A673 (cell line): ENCODE data around the gene EPAS1. TPM values are rescaled to one million over a fixed set of nuclear protein-coding genes. Genes with fewer than 3 reads are reported as not detected.

Source experiments
- BruUV-seq: library from RNA; stranded (reverse); fragments of 400-500 nt; replicated peaks from 2 replicates; lab custom pipeline; 2021; lab: Mats Ljungman, UMichigan
- CTCF ChIA-PET: fragments of 300-600 bp; sonication (Branson Sonifier 250); formaldehyde crosslinking; loops from one replicate; lab custom pipeline; 2022; ENCODE audit warnings: antibody characterized with exemption; lab: Charles Lee
- POLR2A ChIA-PET: fragments of 300-600 bp; sonication (Branson Sonifier 250); formaldehyde crosslinking; loops from one replicate; lab custom pipeline; 2022; ENCODE audit warnings: antibody characterized with exemption; ENCODE audit not compliant: low non-redundant PET; lab: Charles Lee
- DNase-seq: peaks from one replicate; pipeline ENCODE4 v3.0.0-alpha.2; 2015; ENCODE audit warnings: low spot score
- H3K27ac ChIP-seq: fragments of 200-600 bp; sonication (generic); 2 replicates; pipeline ENCODE4 v1.5.1; 2016; ENCODE audit warnings: mixed run types, low read depth, mild to moderate bottlenecking, mixed read lengths, antibody characterized with exemption, low read length; ENCODE audit not compliant: poor library complexity, severe bottlenecking
- H3K27me3 ChIP-seq: fragments of 200-600 bp; sonication (generic); replicated peaks from 2 replicates; pipeline ENCODE4 v1.6.1; 2017; ENCODE audit warnings: mixed run types, low read depth, mild to moderate bottlenecking, mixed read lengths, antibody characterized with exemption, low read length; ENCODE audit not compliant: insufficient read depth, poor library complexity
- H3K36me3 ChIP-seq: fragments of 200-600 bp; sonication (generic); 2 replicates; pipeline ENCODE4 v1.6.1; 2016; ENCODE audit warnings: mixed run types, mild to moderate bottlenecking, mixed read lengths, antibody characterized with exemption, low read length; ENCODE audit not compliant: insufficient read depth, poor library complexity, severe bottlenecking
- H3K4me1 ChIP-seq: fragments of 200-600 bp; sonication (generic); 2 replicates; pipeline ENCODE4 v1.6.1; 2017; ENCODE audit warnings: mixed run types, mild to moderate bottlenecking, mixed read lengths, antibody characterized with exemption, low read length; ENCODE audit not compliant: insufficient read depth, poor library complexity, severe bottlenecking
- H3K4me3 ChIP-seq: fragments of 200-600 bp; sonication (generic); 2 replicates; pipeline ENCODE4 v1.5.1; 2016; ENCODE audit warnings: low read depth, mixed run types, mild to moderate bottlenecking, mixed read lengths, low read length; ENCODE audit not compliant: poor library complexity, severe bottlenecking
- H3K9me3 ChIP-seq: fragments of 200-600 bp; sonication (generic); 2 replicates; pipeline ENCODE4 v1.6.1; 2016; ENCODE audit warnings: mixed run types, low read depth, mild to moderate bottlenecking, mixed read lengths, antibody characterized with exemption, low read length; ENCODE audit not compliant: poor library complexity, severe bottlenecking
- EZH2 ChIP-seq: fragments of 200-600 bp; sonication (generic); IDR thresholded peaks from 2 replicates; pipeline ENCODE4 v1.6.1; 2017; ENCODE audit warnings: borderline replicate concordance, low read depth, mild to moderate bottlenecking, mixed read lengths, antibody characterized with exemption, low read length; ENCODE audit not compliant: poor library complexity, severe bottlenecking
- intact Hi-C: fragments of 100-400 bp; cut with micrococcal nuclease; formaldehyde crosslinking; loops from one replicate; pipeline ENCODE4 v1.10.0; 2022; ENCODE audit not compliant: unreplicated experiment
- total RNA-seq: library from RNA; stranded (reverse); gene quantifications from 2 replicates; pipeline ENCODE4 v1.2.3, GENCODE V29; 2021
- TF ChIP-seq, protein P1 (sequence below): fragments of 300-800, 200-600 bp; sonication (generic); conservative IDR thresholded peaks from 2 replicates; pipeline ENCODE4 v1.5.1; 2017; ENCODE audit warnings: low read depth, mild to moderate bottlenecking, antibody characterized with exemption, low read length, moderate library complexity, mixed read lengths

The EPAS1 gene
- total RNA-seq, 1 experiment from 2014 or later: 0.41 TPM

DNA sequence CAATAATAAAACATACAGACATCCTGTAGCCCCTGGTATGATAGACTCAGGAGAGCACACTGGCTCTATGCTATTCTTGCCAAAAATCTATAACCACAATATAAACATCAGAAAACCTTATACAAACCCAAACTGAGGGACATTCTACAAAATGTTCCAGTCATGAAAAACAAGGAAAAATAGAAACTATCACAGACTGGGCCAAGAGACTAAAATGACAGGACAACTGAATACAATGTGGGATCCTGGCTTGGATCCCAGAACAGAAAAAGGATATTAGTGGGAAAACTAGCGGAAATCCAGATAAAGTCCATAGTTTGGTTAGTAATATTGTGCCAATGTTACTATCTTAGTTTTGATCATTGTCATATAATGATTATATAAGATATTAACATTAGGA, 29.6 kb upstream of the EPAS1 start:
- TF ChIP-seq EZH2: no peak
- TF ChIP-seq, protein P1, sequence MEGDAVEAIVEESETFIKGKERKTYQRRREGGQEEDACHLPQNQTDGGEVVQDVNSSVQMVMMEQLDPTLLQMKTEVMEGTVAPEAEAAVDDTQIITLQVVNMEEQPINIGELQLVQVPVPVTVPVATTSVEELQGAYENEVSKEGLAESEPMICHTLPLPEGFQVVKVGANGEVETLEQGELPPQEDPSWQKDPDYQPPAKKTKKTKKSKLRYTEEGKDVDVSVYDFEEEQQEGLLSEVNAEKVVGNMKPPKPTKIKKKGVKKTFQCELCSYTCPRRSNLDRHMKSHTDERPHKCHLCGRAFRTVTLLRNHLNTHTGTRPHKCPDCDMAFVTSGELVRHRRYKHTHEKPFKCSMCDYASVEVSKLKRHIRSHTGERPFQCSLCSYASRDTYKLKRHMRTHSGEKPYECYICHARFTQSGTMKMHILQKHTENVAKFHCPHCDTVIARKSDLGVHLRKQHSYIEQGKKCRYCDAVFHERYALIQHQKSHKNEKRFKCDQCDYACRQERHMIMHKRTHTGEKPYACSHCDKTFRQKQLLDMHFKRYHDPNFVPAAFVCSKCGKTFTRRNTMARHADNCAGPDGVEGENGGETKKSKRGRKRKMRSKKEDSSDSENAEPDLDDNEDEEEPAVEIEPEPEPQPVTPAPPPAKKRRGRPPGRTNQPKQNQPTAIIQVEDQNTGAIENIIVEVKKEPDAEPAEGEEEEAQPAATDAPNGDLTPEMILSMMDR: no peak
- DNase-seq: no peak
- H3K36me3 ChIP-seq: no peaks in the 10 kb centered on the region
- ChIA-PET POLR2A (no interaction called here), CTCF (no interaction called here)
- no peaks in the 10 kb centered on the region for H3K27me3 ChIP-seq
- intact Hi-C loops: no loop called here
- no peak overlapping the region for H3K4me3 ChIP-seq
- H3K4me1 ChIP-seq: no peaks in the 10 kb centered on the region
- no TSS peak for BruUV-seq
- H3K27ac ChIP-seq: no peak overlapping the region
- H3K9me3 ChIP-seq: no peaks in the 10 kb centered on the region

DNA sequence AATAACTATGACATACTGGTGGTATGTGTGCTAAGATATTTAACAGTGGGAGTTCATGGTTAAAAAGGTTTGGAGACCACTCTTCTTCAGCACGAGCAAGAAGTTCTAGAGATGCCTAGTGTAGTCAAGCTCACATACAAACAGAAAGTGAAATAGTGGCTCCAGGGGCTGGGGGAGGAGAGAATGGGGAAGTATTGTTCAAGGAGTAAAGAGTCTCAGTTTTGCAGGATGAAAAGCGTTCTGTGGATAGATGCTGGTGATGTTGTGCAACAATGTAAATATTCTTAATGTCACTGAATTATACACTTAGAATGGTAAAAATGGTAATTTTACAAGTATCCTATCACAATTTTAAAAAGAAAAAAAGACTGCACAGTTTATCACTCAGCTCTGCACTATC, 29.0 kb upstream of the EPAS1 start:
- no TSS peak for BruUV-seq
- H3K36me3 ChIP-seq: no peaks in the 10 kb centered on the region
- H3K4me3 ChIP-seq: no peak overlapping the region
- no peaks in the 10 kb centered on the region for H3K9me3 ChIP-seq
- ChIA-PET POLR2A (no interaction called here), CTCF (no interaction called here)
- H3K27ac ChIP-seq: no peak overlapping the region
- DNase-seq: no peak
- H3K27me3 ChIP-seq: no peaks in the 10 kb centered on the region
- intact Hi-C loops: no loop called here
- H3K4me1 ChIP-seq: no peaks in the 10 kb centered on the region
- TF ChIP-seq EZH2: no peak
- TF ChIP-seq, protein P1: no peak

DNA sequence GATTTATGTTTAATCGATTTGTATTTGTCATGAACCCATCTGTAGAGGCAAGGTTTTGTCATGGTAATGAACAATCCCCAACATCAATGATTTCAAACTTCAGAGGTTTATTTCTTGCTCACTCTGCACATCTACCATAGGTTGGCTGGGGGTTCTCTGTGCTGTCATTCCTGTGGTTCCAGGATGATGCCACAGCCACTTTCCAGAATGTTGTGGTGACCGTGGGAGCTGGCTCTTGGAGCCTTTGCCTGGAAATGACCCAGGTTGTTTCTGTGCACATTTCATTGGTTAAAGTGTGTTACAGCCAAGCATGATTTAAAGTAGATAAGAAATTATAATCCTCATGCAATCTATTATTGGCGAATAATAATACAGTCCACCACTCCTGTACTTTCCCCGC, 28.2 kb upstream of the EPAS1 start:
- TF ChIP-seq EZH2: no peak
- TF ChIP-seq, protein P1: no peak
- H3K4me1 ChIP-seq: no peaks in the 10 kb centered on the region
- BruUV-seq: no TSS peak
- ChIA-PET POLR2A (no interaction called here), CTCF (no interaction called here)
- no peak overlapping the region for H3K27ac ChIP-seq
- intact Hi-C loops: no loop called here
- no peaks in the 10 kb centered on the region for H3K36me3 ChIP-seq
- no peaks in the 10 kb centered on the region for H3K9me3 ChIP-seq
- H3K4me3 ChIP-seq: no peak overlapping the region
- H3K27me3 ChIP-seq: no peaks in the 10 kb centered on the region
- no peak for DNase-seq
